ENCODE results near the gene LY9. TPM values are rescaled to one million over a fixed set of nuclear protein-coding genes. Genes with fewer than 3 reads are reported as not detected.

The LY9 gene
- total and polyA plus RNA-seq, 2 donors from 2014 or later, result 0.41 to 3.5 TPM

DNA sequence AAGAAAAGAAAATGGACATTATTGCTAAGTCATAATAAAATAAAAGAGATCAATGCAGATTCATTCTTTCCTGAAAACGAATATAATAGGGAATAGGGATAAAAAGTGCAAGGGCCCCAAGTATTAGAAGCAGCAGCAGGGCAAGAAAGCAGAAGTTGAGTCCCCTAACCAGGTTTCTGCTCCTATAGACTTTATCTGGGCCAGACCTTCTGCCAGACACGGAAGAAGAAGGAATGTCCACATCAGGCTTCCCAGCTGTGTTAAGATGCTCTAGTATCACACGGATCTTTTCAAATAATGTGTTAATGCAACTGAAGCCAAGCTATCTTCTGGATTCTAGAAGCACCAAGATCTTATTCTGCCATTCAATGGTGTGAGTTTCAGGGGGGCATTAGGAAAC is 39.8 kb downstream of the LY9 start:
- Histone ChIP-seq H3K9me3 (ENCODE audit: control insufficient read depth in 2 of 3, insufficient read depth in 1 of 3, low read length in 3 of 3) (no peaks in the 10 kb centered on the region), H3K27ac (ENCODE audit: low read depth in 2 of 2, low read length in 2 of 2) (no peak overlapping the region), H3K27me3 (ENCODE audit: control insufficient read depth, insufficient read depth, low read length) (no peaks in the 10 kb centered on the region), H3K9ac (ENCODE audit: low read length in 3 of 3) (no peak overlapping the region), H3K36me3 (ENCODE audit: control insufficient read depth in 2 of 3, insufficient read depth in 3 of 3, low read length in 3 of 3) (no peaks in the 10 kb centered on the region), H3K4me1 (ENCODE audit: control insufficient read depth in 2 of 3, insufficient read depth in 2 of 3, low read depth in 1 of 3, low read length in 3 of 3) (no peaks in the 10 kb centered on the region), H3K4me3 (ENCODE audit: low read length in 3 of 3) (no peak overlapping the region)
- intact Hi-C loops (cut with DNase I), result no loop called here
- no peak for DNase-seq
- TF ChIP-seq, protein P1, sequence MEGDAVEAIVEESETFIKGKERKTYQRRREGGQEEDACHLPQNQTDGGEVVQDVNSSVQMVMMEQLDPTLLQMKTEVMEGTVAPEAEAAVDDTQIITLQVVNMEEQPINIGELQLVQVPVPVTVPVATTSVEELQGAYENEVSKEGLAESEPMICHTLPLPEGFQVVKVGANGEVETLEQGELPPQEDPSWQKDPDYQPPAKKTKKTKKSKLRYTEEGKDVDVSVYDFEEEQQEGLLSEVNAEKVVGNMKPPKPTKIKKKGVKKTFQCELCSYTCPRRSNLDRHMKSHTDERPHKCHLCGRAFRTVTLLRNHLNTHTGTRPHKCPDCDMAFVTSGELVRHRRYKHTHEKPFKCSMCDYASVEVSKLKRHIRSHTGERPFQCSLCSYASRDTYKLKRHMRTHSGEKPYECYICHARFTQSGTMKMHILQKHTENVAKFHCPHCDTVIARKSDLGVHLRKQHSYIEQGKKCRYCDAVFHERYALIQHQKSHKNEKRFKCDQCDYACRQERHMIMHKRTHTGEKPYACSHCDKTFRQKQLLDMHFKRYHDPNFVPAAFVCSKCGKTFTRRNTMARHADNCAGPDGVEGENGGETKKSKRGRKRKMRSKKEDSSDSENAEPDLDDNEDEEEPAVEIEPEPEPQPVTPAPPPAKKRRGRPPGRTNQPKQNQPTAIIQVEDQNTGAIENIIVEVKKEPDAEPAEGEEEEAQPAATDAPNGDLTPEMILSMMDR (IDR thresholded peaks at IDR 0.05; ENCODE audit: borderline replicate concordance, extremely low read depth, insufficient read depth), result no peak
- no peak for FAIRE-seq

GRCh38 chr1:160836561-160836960 is 40.6 kb downstream of the LY9 start:
- FAIRE-seq, result no peak
- Histone ChIP-seq H3K27ac (ENCODE audit: low read depth in 2 of 2, low read length in 2 of 2) (no peak overlapping the region), H3K9me3 (ENCODE audit: control insufficient read depth in 2 of 3, insufficient read depth in 1 of 3, low read length in 3 of 3) (no peaks in the 10 kb centered on the region), H3K36me3 (ENCODE audit: control insufficient read depth in 2 of 3, insufficient read depth in 3 of 3, low read length in 3 of 3) (no peaks in the 10 kb centered on the region), H3K4me3 (ENCODE audit: low read length in 3 of 3) (no peak overlapping the region), H3K9ac (ENCODE audit: low read length in 3 of 3) (no peak overlapping the region), H3K4me1 (ENCODE audit: control insufficient read depth in 2 of 3, insufficient read depth in 2 of 3, low read depth in 1 of 3, low read length in 3 of 3) (no peaks in the 10 kb centered on the region), H3K27me3 (ENCODE audit: control insufficient read depth, insufficient read depth, low read length) (no peaks in the 10 kb centered on the region)
- intact Hi-C loops (cut with DNase I), result no loop called here
- no peak for DNase-seq
- TF ChIP-seq, protein P1 (IDR thresholded peaks at IDR 0.05; ENCODE audit: borderline replicate concordance, extremely low read depth, insufficient read depth), result no peak

- TF ChIP-seq, protein P1 (IDR thresholded peaks at IDR 0.05; ENCODE audit: borderline replicate concordance, extremely low read depth, insufficient read depth), result no peak
- Histone ChIP-seq H3K4me3 (ENCODE audit: low read length in 3 of 3) (no peak overlapping the region), H3K27ac (ENCODE audit: low read depth in 2 of 2, low read length in 2 of 2) (no peak overlapping the region), H3K9ac (ENCODE audit: low read length in 3 of 3) (no peak overlapping the region), H3K27me3 (ENCODE audit: control insufficient read depth, insufficient read depth, low read length) (no peaks in the 10 kb centered on the region), H3K36me3 (ENCODE audit: control insufficient read depth in 2 of 3, insufficient read depth in 3 of 3, low read length in 3 of 3) (no peaks in the 10 kb centered on the region), H3K9me3 (ENCODE audit: control insufficient read depth in 2 of 3, insufficient read depth in 1 of 3, low read length in 3 of 3) (no peaks in the 10 kb centered on the region), H3K4me1 (ENCODE audit: control insufficient read depth in 2 of 3, insufficient read depth in 2 of 3, low read depth in 1 of 3, low read length in 3 of 3) (no peaks in the 10 kb centered on the region)
- intact Hi-C loops (cut with DNase I), result no loop called here
- DNase-seq (no peak), FAIRE-seq (no peak)
These were observed 41.1 kb downstream of the LY9 start for GRCh38 chr1:160836981-160837557.
